Left ventricle myocardium superior (tissue), 1 donor: ENCODE measurements around the gene TADA3. TPM values are rescaled to one million over a fixed set of nuclear protein-coding genes. Genes with fewer than 3 reads are reported as not detected.
A peak's percentile ranks its signal among the peaks of the same experiment; 100 is the strongest.

Experiments
- ATAC-seq: fragments of 200-7000 bp; cut with Tn5 transposase; one replicate; pipeline ENCODE4 v1.9.1; 2020; ENCODE audit warnings: mild to moderate bottlenecking, moderate library complexity
- DNase-seq: peaks from one replicate; pipeline ENCODE4 v3.0.0-alpha.2; 2020
- intact Hi-C: fragments of 100-400 bp; cut with micrococcal nuclease; formaldehyde crosslinking; loops from one replicate; pipeline ENCODE4 v1.11.0; 2022
- total RNA-seq: library from RNA; stranded (reverse); fragmentation: NEBNext Ultra II Directional; extraction: Animal tissue kit (Norgen Biotek cat#: 25700); gene quantifications from one replicate; pipeline ENCODE4 v1.2.1, GENCODE V29; 2021
- donor health status: DM: no; HTN: yes; CAD: no; lungs with severe emphysema.

TADA3 gene
- total RNA-seq, 1 donor from 2014 or later = 45.9 TPM

GRCh38 chr3:9810846-9811245 lies 18.6 kb upstream of the TADA3 start:
- intact Hi-C loops = no loop called here
- DNase-seq (no peak), ATAC-seq (peak; percentile 7)

DNA sequence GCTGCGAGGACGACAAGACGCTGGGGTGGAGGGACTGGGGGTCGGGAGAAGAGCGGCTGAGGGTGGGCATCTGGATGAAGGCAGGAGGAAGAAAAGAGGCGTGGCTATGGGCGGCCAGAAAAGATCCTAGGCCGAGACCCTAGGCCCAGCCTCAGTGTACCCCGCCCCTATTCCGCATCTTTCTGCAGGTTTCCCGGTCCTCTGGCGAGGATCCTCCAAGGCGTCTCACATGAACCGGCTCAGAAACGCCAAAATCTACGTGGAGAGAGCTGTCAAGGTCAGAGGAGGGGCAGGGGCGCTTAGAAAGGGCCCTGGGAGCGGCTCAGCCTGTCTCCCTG lies 18.1 kb upstream of the TADA3 start:
- intact Hi-C loops = no loop called here
- no peak for ATAC-seq
- no peak for DNase-seq

DNA sequence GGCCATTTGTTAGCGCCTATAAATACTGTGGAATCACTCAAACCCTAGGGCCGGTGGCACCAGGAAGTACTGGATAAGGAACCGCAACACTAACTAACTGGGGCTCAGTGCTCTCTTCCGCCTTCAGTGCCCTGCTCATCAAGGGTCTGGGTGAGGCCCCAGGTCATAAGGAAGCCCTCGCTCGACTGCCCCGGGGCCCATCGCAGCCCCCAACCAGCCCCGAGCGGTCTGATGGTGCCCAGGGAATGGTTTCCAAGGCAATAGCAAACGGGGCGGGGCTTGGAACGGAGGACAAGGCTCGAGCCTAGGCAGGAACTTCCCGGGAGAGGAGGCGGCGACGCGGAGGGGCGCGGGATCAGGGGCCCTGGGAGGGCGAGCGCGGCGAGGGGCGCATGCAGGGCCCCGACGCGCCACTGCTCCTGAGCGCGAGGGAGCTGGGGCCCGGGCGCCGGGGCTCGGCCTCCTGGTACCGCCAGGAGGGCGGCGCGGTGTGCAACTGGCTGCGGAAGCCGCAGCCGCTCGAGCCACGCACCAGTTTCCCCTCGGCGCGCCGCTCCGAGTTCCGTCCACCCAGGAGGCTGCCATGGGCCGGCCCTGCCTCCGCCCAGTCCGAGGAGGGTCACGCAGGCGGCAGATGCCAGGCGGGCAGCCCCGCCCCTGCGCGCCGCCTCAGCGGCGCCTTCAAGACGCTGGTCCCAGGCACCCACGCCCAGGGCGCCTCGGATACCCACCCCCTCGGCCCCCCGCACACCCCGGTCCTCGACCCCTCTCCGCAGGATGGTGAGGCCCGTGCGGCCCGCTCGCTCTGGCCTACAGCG lies 17.6 kb upstream of the TADA3 start, which contains the start of gene TTLL3:
Gene TTLL3, plus strand, starts transcription at position 648 of the 818 bp plus-strand sequence. CDS start 400 bp downstream, outside the sequence.
- intact Hi-C loops = no loop called here

DNA sequence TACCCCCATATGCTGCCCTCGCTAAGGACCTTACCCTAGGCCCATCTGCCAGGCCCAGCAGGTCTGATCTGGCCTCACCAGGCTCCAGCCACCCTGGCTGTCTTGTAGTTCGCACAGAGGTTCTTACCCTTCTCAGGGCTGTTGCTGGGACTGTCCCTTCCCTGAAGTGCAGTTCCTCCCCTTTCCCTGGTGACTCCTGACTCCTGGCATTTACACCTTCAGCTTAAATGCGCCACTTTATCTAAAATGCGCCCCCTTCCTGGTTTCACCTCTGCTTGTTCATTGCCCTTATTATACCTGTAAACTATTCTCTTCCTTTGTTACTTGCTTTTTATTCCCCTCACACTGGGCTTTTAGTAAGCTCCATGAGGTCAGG lies 17.0 kb upstream of the TADA3 start:
- intact Hi-C loops = no loop called here
- DNase-seq = no peak
- ATAC-seq = no peak

More for the DNA sequence above, 17.6 kb upstream of the TADA3 start, which contains the start of gene TTLL3:
- peak; percentile 87 for ATAC-seq
- peak; percentile 87 for DNase-seq

GRCh38 chr3:9808345-9809037 lies 16.2 kb upstream of the TADA3 start:
- intact Hi-C loops = no loop called here
- DNase-seq = no peak
- no peak for ATAC-seq

- intact Hi-C loops = no loop called here
- no peak for ATAC-seq
- no peak for DNase-seq
Observed at GRCh38 chr3:9807981-9808344, 15.7 kb upstream of the TADA3 start.

GRCh38 chr3:9806688-9807589 lies 14.7 kb upstream of the TADA3 start:
- ATAC-seq (no peak), DNase-seq (no peak)
- intact Hi-C loops = no loop called here

DNA sequence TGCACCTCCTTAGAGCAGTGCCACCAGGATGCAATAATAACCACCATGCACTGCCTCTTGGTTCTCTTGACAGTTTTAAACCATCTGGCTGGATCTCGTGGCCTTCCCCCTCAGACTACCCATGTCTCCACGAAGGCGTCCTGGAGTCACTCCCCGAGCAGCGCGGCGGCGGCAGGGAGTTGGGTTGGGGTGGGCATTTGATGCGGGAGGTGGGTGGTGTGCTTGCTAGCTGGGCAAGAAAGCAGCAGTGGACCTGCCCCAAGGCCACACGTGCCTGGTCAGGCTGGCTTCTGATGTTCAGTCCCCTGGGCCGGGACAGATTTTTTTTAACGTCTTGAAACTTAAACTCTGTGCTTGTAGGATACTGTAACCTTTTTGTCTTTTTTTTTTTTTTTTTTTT lies 13.9 kb upstream of the TADA3 start:
- ATAC-seq (no peak), DNase-seq (no peak)
- intact Hi-C loops = no loop called here

DNA sequence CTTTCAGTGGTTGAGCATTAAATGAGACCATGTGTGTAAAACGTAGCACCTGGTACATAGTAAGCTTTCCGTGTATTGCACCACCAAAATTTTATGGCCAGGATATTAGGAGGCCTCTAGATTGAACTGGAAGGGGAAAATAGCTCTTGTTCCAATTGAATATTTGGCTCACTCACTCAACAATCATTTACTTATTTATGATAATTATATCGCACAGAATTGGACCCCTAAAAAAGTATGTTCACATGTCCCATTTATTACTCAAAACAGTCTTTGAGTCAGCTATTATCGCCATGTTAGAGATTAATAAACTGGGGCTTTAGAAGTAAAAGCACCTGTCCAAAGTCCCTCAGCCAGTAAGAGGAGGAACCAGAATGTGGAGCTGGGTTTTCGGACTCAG lies 12.7 kb upstream of the TADA3 start:
- intact Hi-C loops = no loop called here
- DNase-seq (no peak), ATAC-seq (no peak)

DNA sequence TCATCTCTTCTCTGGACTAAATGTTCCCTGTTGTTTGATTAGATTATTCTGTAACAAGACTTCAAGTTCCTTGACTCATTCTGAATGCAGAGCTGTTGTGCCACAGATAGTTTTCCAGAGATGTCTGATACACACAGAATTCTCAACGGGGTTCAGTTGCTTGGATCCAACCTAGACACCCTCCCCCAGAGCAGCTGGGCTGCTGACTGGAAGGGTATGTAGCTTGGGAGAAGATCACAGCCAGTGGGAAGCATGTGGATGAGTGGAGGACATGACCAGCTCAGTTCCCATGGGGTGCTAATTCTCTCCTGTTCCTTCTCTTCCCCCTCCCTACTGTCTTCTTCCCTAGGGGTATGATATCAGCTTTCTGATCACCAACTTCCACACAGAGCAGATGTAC lies 11.2 kb upstream of the TADA3 start:
- ATAC-seq (peak; percentile 34), DNase-seq (no peak)
- intact Hi-C loops = no loop called here

- no peak for ATAC-seq
- DNase-seq = no peak
- intact Hi-C loops = no loop called here
Observed at GRCh38 chr3:9800529-9800928, 8.3 kb upstream of the TADA3 start.

- intact Hi-C loops = no loop called here
- ATAC-seq (no peak), DNase-seq (no peak)
Observed at GRCh38 chr3:9797196-9797945, 5.1 kb upstream of the TADA3 start.

- intact Hi-C loops = no loop called here
- ATAC-seq (no peak), DNase-seq (no peak)
Observed at GRCh38 chr3:9795207-9795606, 2.9 kb upstream of the TADA3 start.

DNA sequence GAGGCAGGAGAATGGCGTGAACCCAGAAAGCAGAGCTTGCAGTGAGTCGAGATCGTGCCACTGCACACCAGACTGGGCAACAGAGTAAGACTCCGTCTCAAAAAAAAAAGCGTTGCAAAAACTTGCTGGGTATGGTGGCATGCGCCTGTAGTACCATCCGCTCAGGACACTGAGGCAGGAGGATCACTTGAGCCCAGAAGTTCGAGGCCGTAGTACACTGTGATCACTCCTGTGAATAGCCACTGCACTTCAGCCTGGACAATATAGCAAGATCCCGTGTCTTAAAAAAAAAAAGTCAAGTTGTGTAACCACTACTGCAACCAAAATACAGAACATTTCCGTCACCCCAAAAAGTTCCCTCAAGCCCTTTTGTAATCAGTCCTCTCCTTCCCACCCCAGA lies 2.1 kb upstream of the TADA3 start:
- DNase-seq (no peak), ATAC-seq (no peak)
- intact Hi-C loops = no loop called here

DNA sequence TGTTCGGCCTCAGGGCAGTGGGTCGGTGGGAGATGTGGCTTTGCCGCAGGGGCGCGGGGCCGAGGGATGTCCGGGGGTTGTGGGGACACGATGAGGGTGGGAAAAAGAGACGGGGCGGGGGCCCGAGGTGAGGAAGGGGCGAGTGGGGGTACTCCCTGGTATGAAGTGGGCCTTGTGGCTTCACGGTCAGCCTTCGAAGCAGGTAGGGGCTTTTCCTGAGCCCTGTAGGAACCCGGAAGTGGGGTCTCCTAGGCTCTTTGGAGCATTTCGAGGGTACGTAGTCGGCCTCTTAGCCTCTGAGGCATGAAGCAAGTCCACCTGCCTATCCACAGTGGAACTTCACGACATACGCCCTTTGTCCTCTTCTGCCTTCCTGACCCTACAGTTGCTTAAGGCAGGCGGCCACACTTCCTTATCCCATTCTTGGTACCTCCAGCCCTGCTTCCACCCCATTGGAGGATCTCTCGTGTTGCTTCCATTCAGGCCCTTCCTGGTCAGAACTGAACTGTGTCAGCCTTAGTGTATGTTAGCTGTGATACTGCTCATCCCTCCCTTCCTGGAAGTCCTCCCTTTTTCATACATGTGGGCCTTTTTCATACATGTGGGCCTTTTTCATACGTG lies 998 bp upstream of the TADA3 start:
- intact Hi-C loops = no loop called here
- no peak for DNase-seq

GRCh38 chr3:9791790-9792404 lies 376 bp downstream of the TADA3 start:
- ATAC-seq (no peak), DNase-seq (no peak)
- intact Hi-C loops = no loop called here

More for the DNA sequence above, 998 bp upstream of the TADA3 start:
- peak; percentile 0 for ATAC-seq

DNA sequence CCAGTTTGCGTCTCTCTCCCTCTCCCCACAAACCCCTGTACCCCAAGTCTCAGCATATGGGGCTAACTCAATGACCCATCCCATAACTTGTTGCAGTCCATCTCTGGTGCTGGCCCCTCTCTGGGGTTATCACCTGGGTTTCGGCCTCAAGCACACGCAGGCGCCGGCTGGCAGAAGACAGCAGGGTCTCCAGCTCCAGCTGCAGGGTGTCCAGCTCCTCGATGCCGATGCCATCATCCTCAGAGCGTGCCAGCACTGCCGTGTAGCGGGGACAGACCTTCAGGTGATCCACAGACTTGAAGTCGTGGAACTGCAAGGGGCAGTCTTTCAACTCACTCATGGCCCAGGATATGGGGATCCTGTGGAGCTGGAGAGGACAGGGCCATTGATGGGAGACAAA lies 1.1 kb downstream of the TADA3 start:
- no peak for DNase-seq
- ATAC-seq = no peak
- intact Hi-C loops = no loop called here

- ATAC-seq = no peak
- intact Hi-C loops = no loop called here
- no peak for DNase-seq
Observed at GRCh38 chr3:9787714-9788113, 4.6 kb downstream of the TADA3 start.
